K562 (cell line): ENCODE results near the gene TP73. TPM values are rescaled to one million over a fixed set of nuclear protein-coding genes. Genes with fewer than 3 reads are reported as not detected.
A peak's percentile ranks its signal among the peaks of the same experiment; 100 is the strongest.

Experiments used
- ATAC-seq: fragments of 200-7000 bp; cut with Tn5 transposase; 3 replicates; pipeline ENCODE4 v1.9.1; 2020; ENCODE audit warnings: moderate library complexity
- BruUV-seq: library from RNA; stranded (reverse); fragments of 400-500 nt; replicated peaks from 2 replicates; lab custom pipeline; 2021; lab: Mats Ljungman, UMichigan
- CTCF ChIA-PET: fragments of 300-600 bp; formaldehyde crosslinking; extraction: SDS; loops from one replicate; lab custom pipeline; 2021; ENCODE audit warnings: low intra/inter-chr PET ratio; lab: Yijun Ruan, JAX
- POLR2A ChIA-PET: fragments of 300-600, 350-650 bp; sonication (Branson Sonifier 250); formaldehyde crosslinking; extraction: SDS; loops from one replicate; lab custom pipeline; 2021; ENCODE audit warnings: antibody characterized with exemption, inconsistent platforms; lab: Yijun Ruan, JAX
- DNase-seq, 4 experiments: peaks; one replicate each; pipeline versions ENCODE4 v3.0.0 to v3.0.0-alpha.2; 2011 to 2018; ENCODE audit warnings: low spot score in 3 of 4, mixed read lengths in 3 of 4; ENCODE audit errors: extremely low read depth in 1 of 4
- FAIRE-seq: peaks from 2 replicates; lab custom pipeline; 2011; peaks lifted over from hg19 to GRCh38; lab: Jason Lieb, UNC
- H2AFZ ChIP-seq: 2 replicates; pipeline ENCODE4 v1.6.0; 2011; ENCODE audit warnings: low read depth, low read length, control low read depth, inconsistent platforms
- H3K27ac ChIP-seq: fragments of 200-600 bp; 3 replicates; pipeline ENCODE4 v1.8.0; 2011; ENCODE audit warnings: low read depth, mild to moderate bottlenecking, control low read depth, inconsistent platforms, low read length, moderate library complexity, mixed read lengths; ENCODE audit errors: extremely low read depth
- H3K27me3 ChIP-seq, 2 experiments: fragments of 300-600 bp in 1 of 2; 2 replicates in 1 of 2; 3 replicates in 1 of 2; pipeline versions ENCODE4 v1.6.0 to v1.8.0; 2011; ENCODE audit warnings: inconsistent platforms in 2 of 2, low read length in 2 of 2, mild to moderate bottlenecking in 1 of 2, mixed read lengths in 1 of 2, moderate library complexity in 1 of 2; ENCODE audit not compliant: control insufficient read depth in 2 of 2, insufficient read depth in 2 of 2
- H3K36me3 ChIP-seq: fragments of 300-600 bp; 3 replicates; pipeline ENCODE4 v1.8.0; 2011; ENCODE audit warnings: mild to moderate bottlenecking, low read length, inconsistent platforms; ENCODE audit not compliant: control insufficient read depth, insufficient read depth
- H3K4me1 ChIP-seq, 2 experiments: fragments of 200-600 bp in 1 of 2; replicated peaks in 1 of 2; 2 replicates in 1 of 2; 3 replicates in 1 of 2; pipeline versions ENCODE4 v1.5.1 to v1.8.0; 2011; ENCODE audit warnings: inconsistent platforms in 2 of 2, low read length in 2 of 2, mild to moderate bottlenecking in 1 of 2, mixed read lengths in 1 of 2, moderate library complexity in 1 of 2; ENCODE audit not compliant: control insufficient read depth in 2 of 2, insufficient read depth in 2 of 2
- H3K4me2 ChIP-seq: 2 replicates; pipeline ENCODE4 v1.6.1; 2011; ENCODE audit warnings: low read length, control low read depth, inconsistent platforms, mixed read lengths; ENCODE audit not compliant: insufficient read depth
- H3K4me3 ChIP-seq: fragments of 200-600 bp; sonication (generic), shearing (Covaris generic); 2 replicates; pipeline ENCODE4 v1.5.1; 2016; ENCODE audit warnings: control low read depth, inconsistent platforms
- H3K79me2 ChIP-seq: fragments of 200-600 bp; 3 replicates; pipeline ENCODE4 v1.8.0; 2011; ENCODE audit warnings: low read length, inconsistent platforms; ENCODE audit not compliant: control insufficient read depth, insufficient read depth
- H3K9ac ChIP-seq, 2 experiments: 2 replicates each; pipeline versions ENCODE4 v1.6.0 to v1.6.1; 2011; ENCODE audit warnings: low read depth in 2 of 2, low read length in 2 of 2, control low read depth in 1 of 2, inconsistent platforms in 1 of 2, mild to moderate bottlenecking in 1 of 2, mixed read lengths in 1 of 2; ENCODE audit not compliant: insufficient read depth in 1 of 2
- H3K9me1 ChIP-seq: one replicate; pipeline ENCODE4 v1.6.0; 2011; ENCODE audit warnings: inconsistent platforms, mild to moderate bottlenecking, low read length, moderate library complexity; ENCODE audit not compliant: control insufficient read depth, insufficient read depth
- H3K9me3 ChIP-seq: replicated peaks from 2 replicates; pipeline ENCODE4 v1.5.1; 2011; ENCODE audit warnings: low read depth, low read length, inconsistent platforms; ENCODE audit not compliant: control insufficient read depth, insufficient read depth
- H4K20me1 ChIP-seq: replicated peaks from 2 replicates; pipeline ENCODE4 v1.6.1; 2011; ENCODE audit warnings: low read length, inconsistent platforms, mixed read lengths; ENCODE audit not compliant: control insufficient read depth, insufficient read depth
- BHLHE40 ChIP-seq: IDR thresholded peaks from 2 replicates; pipeline ENCODE4 v1.6.1; 2011; ENCODE audit warnings: low read length, improper control_type of control experiment
- CC2D1A ChIP-seq: fragments of 450-650 bp; IDR thresholded peaks from 2 replicates; pipeline ENCODE4 v1.6.1; 2017; ENCODE audit warnings: mild to moderate bottlenecking
- PURB ChIP-seq: sonication (generic); formaldehyde crosslinking; IDR thresholded peaks from 2 replicates; pipeline ENCODE4 v1.9.0; 2021; ENCODE audit warnings: low read depth, mild to moderate bottlenecking, missing genetic modification reagents
- RAD51 ChIP-seq: fragments of 450-650 bp; IDR thresholded peaks from 2 replicates; pipeline ENCODE4 v1.7.1; 2016; ENCODE audit warnings: low read depth, mild to moderate bottlenecking, borderline replicate concordance
- USF2 ChIP-seq: sonication (generic); formaldehyde crosslinking; IDR thresholded peaks from 2 replicates; pipeline ENCODE4 v1.5.0; 2020; ENCODE audit warnings: missing genetic modification reagents
- WGBS: fragments of 100-300 bp; shearing (Covaris generic); methylation state at CpG from one replicate; pipeline ENCODE4 v1.1.6; 2016; ENCODE audit warnings: low coverage, mixed read lengths; ENCODE audit not compliant: insufficient coverage; ENCODE audit errors: missing lambda C conversion rate; 5-methylcytosine and 5-hydroxymethylcytosine counted together
- in situ Hi-C: fragments of 300-500 bp; cut with MboI; formaldehyde crosslinking; loops from 4 replicates; pipeline ENCODE4 v1.15.0; 2018; ENCODE audit warnings: inconsistent platforms, mixed read lengths
- intact Hi-C: fragments of 100-400 bp; cut with micrococcal nuclease; formaldehyde crosslinking; loops from 2 replicates; pipeline ENCODE4 v1.14.2; 2022
- polyA plus RNA-seq, 8 experiments: library from polyadenylated mRNA; depleted of rRNA in 4 of 8; stranded (reverse) in 5 of 8; unstranded in 3 of 8; fragments of >200 nt; fragmentation: Nextera tagmentation in 2 of 8; fragmentation: Illumina TruSeq in 1 of 8; extraction: Ambion mirVana in 2 of 8; extraction: Trizol in 1 of 8; gene quantifications; 2 replicates each; pipeline versions ENCODE4 v1.2.1 to v1.2.3, GENCODE V29; 2011 to 2014; ENCODE audit warnings: inconsistent platforms in 1 of 8, missing spikeins in 1 of 8
- total RNA-seq, 7 experiments: library from RNA; depleted of rRNA in 6 of 7; stranded (reverse); fragments of >200 nt in 6 of 7; fragmentation: Illumina TruSeq in 2 of 7; extraction: Trizol in 2 of 7; gene quantifications; 2 replicates each; pipeline versions ENCODE4 v1.2.1 to v1.2.3, GENCODE V29; 2011 to 2021; ENCODE audit warnings: low replicate concordance in 1 of 7
- TF ChIP-seq, protein P1 (sequence below): sonication (generic); formaldehyde crosslinking; IDR thresholded peaks from 2 replicates; pipeline ENCODE4 v1.9.0; 2022; ENCODE audit warnings: mild to moderate bottlenecking, missing genetic modification reagents
- TF ChIP-seq, protein P2 (sequence below): fragments of 450-650 bp; formaldehyde crosslinking; IDR thresholded peaks from 2 replicates; pipeline ENCODE4 v1.4.0; 2020; ENCODE audit warnings: mild to moderate bottlenecking, mixed read lengths

Gene TP73
- total and polyA plus RNA-seq, 9 of the 15 experiments (the other 6 are each of a cell fraction or from before 2014, with no cell fraction given) = 0.07 to 1.6 (median 0.40) TPM; not detected in 2

DNA sequence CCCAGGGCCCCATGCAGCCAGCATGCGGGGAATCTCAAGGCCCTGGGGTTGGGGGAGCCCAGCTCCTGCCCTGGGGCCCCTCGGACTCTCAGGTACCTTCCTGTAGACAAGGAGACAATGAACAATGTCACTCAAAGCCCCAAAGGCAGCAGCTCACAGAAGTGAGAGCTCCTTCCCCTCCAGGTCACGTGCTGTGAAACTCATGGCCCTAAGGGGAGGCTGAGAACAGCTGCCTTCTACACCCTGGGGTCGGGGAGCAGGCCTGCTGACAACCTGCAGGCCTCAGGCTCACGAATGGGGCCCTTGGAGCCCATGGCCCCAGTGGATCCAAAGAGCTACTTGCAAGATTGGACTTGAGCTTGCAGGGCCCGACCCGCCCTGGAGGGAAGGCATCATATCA, 44.2 kb upstream of the TP73 start:
- no peak for ATAC-seq
- no TSS peak for BruUV-seq
- no peak overlapping the region for H3K4me3 ChIP-seq
- in situ Hi-C loops = no loop called here
- H3K9me1 ChIP-seq = no peaks in the 10 kb centered on the region
- no peak overlapping the region for H2AFZ ChIP-seq
- no peaks in the 10 kb centered on the region for H3K36me3 ChIP-seq
- H3K79me2 ChIP-seq = no peaks in the 10 kb centered on the region
- 15% methylated on average over 7 of the region's 7 CpGs for WGBS
- no peak overlapping the region for H3K4me2 ChIP-seq
- H3K27me3 ChIP-seq = peaks cover 8 to 62% of the 10 kb centered on the region in 2 experiments; a peak in 3 of 5 replicates
- peaks cover 11% of the 10 kb centered on the region for H4K20me1 ChIP-seq
- no peak for TF ChIP-seq PURB
- peak; percentile 47 for TF ChIP-seq BHLHE40
- peak; percentile 67 for TF ChIP-seq USF2 (CRISPR knock-in tag)
- no peak for TF ChIP-seq CC2D1A
- TF ChIP-seq, protein P1, sequence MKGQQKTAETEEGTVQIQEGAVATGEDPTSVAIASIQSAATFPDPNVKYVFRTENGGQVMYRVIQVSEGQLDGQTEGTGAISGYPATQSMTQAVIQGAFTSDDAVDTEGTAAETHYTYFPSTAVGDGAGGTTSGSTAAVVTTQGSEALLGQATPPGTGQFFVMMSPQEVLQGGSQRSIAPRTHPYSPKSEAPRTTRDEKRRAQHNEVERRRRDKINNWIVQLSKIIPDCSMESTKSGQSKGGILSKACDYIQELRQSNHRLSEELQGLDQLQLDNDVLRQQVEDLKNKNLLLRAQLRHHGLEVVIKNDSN (CRISPR knock-in tag) = peak; percentile 78
- peak; percentile 62; the same call in 1 of the 2 replicates for TF ChIP-seq RAD51
- TF ChIP-seq, protein P2, sequence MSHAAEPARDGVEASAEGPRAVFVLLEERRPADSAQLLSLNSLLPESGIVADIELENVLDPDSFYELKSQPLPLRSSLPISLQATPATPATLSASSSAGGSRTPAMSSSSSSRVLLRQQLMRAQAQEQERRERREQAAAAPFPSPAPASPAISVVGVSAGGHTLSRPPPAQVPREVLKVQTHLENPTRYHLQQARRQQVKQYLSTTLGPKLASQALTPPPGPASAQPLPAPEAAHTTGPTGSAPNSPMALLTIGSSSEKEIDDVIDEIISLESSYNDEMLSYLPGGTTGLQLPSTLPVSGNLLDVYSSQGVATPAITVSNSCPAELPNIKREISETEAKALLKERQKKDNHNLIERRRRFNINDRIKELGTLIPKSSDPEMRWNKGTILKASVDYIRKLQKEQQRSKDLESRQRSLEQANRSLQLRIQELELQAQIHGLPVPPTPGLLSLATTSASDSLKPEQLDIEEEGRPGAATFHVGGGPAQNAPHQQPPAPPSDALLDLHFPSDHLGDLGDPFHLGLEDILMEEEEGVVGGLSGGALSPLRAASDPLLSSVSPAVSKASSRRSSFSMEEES (CRISPR knock-in tag) = peak; percentile 13; the same call in 1 of the 2 replicates
- TF ChIP-seq, all 486 proteins: peak for 5
- H3K27ac ChIP-seq = no peak overlapping the region
- POLR2A ChIA-PET = interaction anchor here (0.6 to 1.2 kb wide), 3 partner anchors 9 to 45 kb away, joined by 3 to 4 read pairs (median 3); no protein-coding TSS in a partner anchor
- FAIRE-seq (no peak), DNase-seq (no peak)
- intact Hi-C loops = no loop called here
- no peak overlapping the region for H3K9ac ChIP-seq
- H3K9me3 ChIP-seq = no peaks in the 10 kb centered on the region
- peaks cover 7 to 26% of the 10 kb centered on the region in 2 experiments; a peak in 4 of 5 replicates for H3K4me1 ChIP-seq
- CTCF ChIA-PET = no interaction called here
